ENCODE results near the gene APLP2. TPM values are rescaled to one million over a fixed set of nuclear protein-coding genes. Genes with fewer than 3 reads are reported as not detected.

APLP2 gene
- total and polyA plus RNA-seq, 9 of the 15 experiments (the other 6 are each of a cell fraction or from before 2014, with no cell fraction given), result 17.4 to 164 (median 118) TPM

DNA sequence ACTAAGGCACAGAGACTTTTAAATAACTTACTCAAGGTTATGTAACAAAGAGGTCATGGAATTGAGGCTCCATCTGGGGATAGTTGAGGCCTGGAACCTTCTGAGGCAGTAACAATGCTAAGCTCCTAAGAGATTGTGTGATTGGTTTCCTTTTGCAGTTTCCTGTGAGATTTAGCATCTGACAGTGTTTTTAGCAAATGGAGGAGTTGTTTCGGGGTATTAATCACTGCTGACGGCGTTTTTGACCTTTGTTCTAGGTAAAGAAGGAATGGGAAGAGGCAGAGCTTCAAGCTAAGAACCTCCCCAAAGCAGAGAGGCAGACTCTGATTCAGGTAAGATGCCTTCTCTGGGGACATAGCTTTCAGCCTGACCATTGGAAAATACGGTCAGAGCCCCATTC lies 57.8 kb downstream of the APLP2 start:
- no peak for TF ChIP-seq HDGF (IDR thresholded peaks at IDR 0.05)
- ChIA-PET CTCF (ENCODE audit: low intra/inter-chr PET ratio) (no interaction called here), POLR2A (interaction anchor here (1.6 kb wide), 1 partner anchor 57 kb away, joined by 3 read pairs; no protein-coding TSS in a partner anchor)
- H3K27ac ChIP-seq (ENCODE audit: extremely low read depth, low read depth, low read length), result no peak overlapping the region
- peaks cover 97% of the 10 kb centered on the region for H3K36me3 ChIP-seq (ENCODE audit: control insufficient read depth, insufficient read depth, low read length)
- no peaks in the 10 kb centered on the region for H3K9me3 ChIP-seq (replicated peaks; ENCODE audit: control insufficient read depth, insufficient read depth, low read depth, low read length)
- no peak for ATAC-seq
- no peaks in the 10 kb centered on the region for H3K9me1 ChIP-seq (ENCODE audit: control insufficient read depth, insufficient read depth, low read length)
- WGBS (ENCODE audit: insufficient coverage, low coverage, missing lambda C conversion rate), result 82% methylated on average over 4 of the region's 4 CpGs
- intact Hi-C loops (cut with micrococcal nuclease) (no loop called here), in situ Hi-C loops (cut with MboI) (no loop called here)
- no peak overlapping the region for H3K4me3 ChIP-seq
- no peaks in the 10 kb centered on the region for H4K20me1 ChIP-seq (replicated peaks; ENCODE audit: control insufficient read depth, insufficient read depth, low read length)
- no peaks in the 10 kb centered on the region for H3K27me3 ChIP-seq (ENCODE audit: control insufficient read depth in 2 of 2, insufficient read depth in 2 of 2, low read length in 2 of 2)
- H3K9ac ChIP-seq (ENCODE audit: insufficient read depth in 1 of 2, low read depth in 2 of 2, low read length in 2 of 2), result no peak overlapping the region
- no peaks in the 10 kb centered on the region; the same call in 2 of the 3 replicates for H3K79me2 ChIP-seq (ENCODE audit: control insufficient read depth, insufficient read depth, low read length)
- peaks cover 2 to 7% of the 10 kb centered on the region in 2 experiments; a peak in 2 of 5 replicates for H3K4me1 ChIP-seq (replicated peaks in 1 of 2; ENCODE audit: control insufficient read depth in 2 of 2, insufficient read depth in 2 of 2, low read length in 2 of 2)
- no TSS peak for BruUV-seq (replicated peaks)
- no peak overlapping the region for H3K4me2 ChIP-seq (ENCODE audit: insufficient read depth, low read length)
- FAIRE-seq, result no peak
- no peak overlapping the region for H2AFZ ChIP-seq (ENCODE audit: low read depth, low read length)
- DNase-seq (ENCODE audit: extremely low read depth in 1 of 4, low spot score in 3 of 4), result no peak

DNA sequence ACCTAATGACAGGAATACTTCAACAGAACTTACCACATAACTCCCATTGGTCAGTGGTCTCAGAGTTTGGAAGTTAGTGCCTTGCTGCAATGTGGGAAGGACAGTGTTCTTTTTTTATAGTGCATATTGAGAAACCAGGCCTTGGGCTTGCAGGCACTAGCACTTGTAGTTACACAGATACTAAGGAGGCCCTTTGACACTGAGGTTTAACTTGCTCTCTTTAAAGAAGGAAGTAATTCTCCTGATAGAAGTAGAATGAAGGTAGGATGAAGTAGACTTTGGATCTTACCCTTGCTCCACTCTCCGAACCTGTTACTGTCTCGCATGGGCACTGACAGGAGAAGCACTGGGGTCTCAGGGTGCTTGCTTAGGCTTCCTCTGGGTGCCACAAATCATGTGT lies 58.9 kb downstream of the APLP2 start:
- Histone ChIP-seq H2AFZ (ENCODE audit: low read depth, low read length) (no peak overlapping the region), H3K4me3 (no peak overlapping the region), H3K27me3 (ENCODE audit: control insufficient read depth in 2 of 2, insufficient read depth in 2 of 2, low read length in 2 of 2) (no peaks in the 10 kb centered on the region), H3K36me3 (ENCODE audit: control insufficient read depth, insufficient read depth, low read length) (peaks cover 97% of the 10 kb centered on the region), H3K9me1 (ENCODE audit: control insufficient read depth, insufficient read depth, low read length) (no peaks in the 10 kb centered on the region), H3K27ac (ENCODE audit: extremely low read depth, low read depth, low read length) (no peak overlapping the region), H3K9me3 (replicated peaks; ENCODE audit: control insufficient read depth, insufficient read depth, low read depth, low read length) (no peaks in the 10 kb centered on the region), H3K79me2 (ENCODE audit: control insufficient read depth, insufficient read depth, low read length) (no peaks in the 10 kb centered on the region; the same call in 2 of the 3 replicates), H3K9ac (ENCODE audit: insufficient read depth in 1 of 2, low read depth in 2 of 2, low read length in 2 of 2) (no peak overlapping the region), H3K4me1 (replicated peaks in 1 of 2; ENCODE audit: control insufficient read depth in 2 of 2, insufficient read depth in 2 of 2, low read length in 2 of 2) (peaks cover 2% of the 10 kb centered on the region in 2 experiments; a peak in 2 of 5 replicates), H3K4me2 (ENCODE audit: insufficient read depth, low read length) (no peak overlapping the region), H4K20me1 (replicated peaks; ENCODE audit: control insufficient read depth, insufficient read depth, low read length) (no peaks in the 10 kb centered on the region)
- intact Hi-C loops (cut with micrococcal nuclease) (no loop called here), in situ Hi-C loops (cut with MboI) (no loop called here)
- ChIA-PET POLR2A (interaction anchor here (0.6 to 0.7 kb wide), 2 partner anchors 41 to 91 kb away, joined by 3 read pairs; no protein-coding TSS in a partner anchor), CTCF (ENCODE audit: low intra/inter-chr PET ratio) (no interaction called here)
- ATAC-seq (no peak), DNase-seq (ENCODE audit: extremely low read depth in 1 of 4, low spot score in 3 of 4) (no peak), FAIRE-seq (no peak)
- no TSS peak for BruUV-seq (replicated peaks)
- WGBS (ENCODE audit: insufficient coverage, low coverage, missing lambda C conversion rate), result 100% methylated on average over 2 of the region's 2 CpGs
- no peak for TF ChIP-seq FOXJ2 (tag; IDR thresholded peaks at IDR 0.05)
- TF ChIP-seq CBFB (CRISPR knock-in tag; IDR thresholded peaks at IDR 0.05), result no peak
- TF ChIP-seq ZNF232 (CRISPR knock-in tag; IDR thresholded peaks at IDR 0.05), result no peak
- TF ChIP-seq, protein P1, sequence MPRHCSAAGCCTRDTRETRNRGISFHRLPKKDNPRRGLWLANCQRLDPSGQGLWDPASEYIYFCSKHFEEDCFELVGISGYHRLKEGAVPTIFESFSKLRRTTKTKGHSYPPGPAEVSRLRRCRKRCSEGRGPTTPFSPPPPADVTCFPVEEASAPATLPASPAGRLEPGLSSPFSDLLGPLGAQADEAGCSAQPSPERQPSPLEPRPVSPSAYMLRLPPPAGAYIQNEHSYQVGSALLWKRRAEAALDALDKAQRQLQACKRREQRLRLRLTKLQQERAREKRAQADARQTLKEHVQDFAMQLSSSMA (CRISPR knock-in tag; IDR thresholded peaks at IDR 0.05), result no peak
- no peak for TF ChIP-seq CBX1 (IDR thresholded peaks at IDR 0.05; ENCODE audit: low read depth)
- TF ChIP-seq JUNB (CRISPR knock-in tag; conservative IDR thresholded peaks at IDR 0.05), result no peak
